GM21515 (cell line): ENCODE results near the gene PLA2G5.

ENCODE experiments used
- ATAC-seq: cut with Tn5 transposase; IDR thresholded peaks from one replicate; pipeline ENCODE4 v1.9.1; 2021; ENCODE audit not compliant: unreplicated experiment

Gene PLA2G5

DNA sequence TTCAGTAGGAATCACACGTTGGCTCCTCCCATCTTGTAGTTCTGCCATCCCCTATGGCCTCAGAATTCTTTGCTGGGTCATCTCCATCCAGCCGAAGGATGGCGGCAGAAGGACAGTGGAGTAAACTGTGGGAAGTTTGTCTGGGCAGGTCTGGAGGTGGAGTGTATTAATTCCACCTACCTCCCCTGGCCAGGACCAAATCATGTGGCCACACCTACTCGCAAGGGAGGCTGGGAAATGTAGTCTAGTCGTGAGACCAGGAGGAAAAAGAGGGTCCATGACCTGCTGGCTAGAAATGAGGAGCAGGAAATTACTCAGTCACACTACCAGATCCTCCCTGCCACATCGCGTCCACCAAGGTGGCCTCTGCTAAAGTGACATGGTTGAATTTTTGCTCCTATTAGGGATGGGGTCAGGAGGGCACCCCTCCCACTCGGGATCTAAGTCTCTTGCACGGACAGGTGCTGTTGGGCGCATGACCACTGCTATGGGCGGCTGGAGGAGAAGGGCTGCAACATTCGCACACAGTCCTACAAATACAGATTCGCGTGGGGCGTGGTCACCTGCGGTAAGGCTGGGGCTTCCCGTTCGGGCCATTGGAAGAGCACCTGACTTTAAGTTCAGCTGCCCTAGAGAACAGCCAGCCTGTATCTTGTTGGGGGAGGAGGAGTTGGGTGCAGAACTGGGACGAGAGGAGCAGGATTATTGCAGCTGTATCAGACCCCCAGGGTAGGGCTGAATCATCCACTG, 19.5 kb downstream of the PLA2G5 start:
- no peak for ATAC-seq

DNA sequence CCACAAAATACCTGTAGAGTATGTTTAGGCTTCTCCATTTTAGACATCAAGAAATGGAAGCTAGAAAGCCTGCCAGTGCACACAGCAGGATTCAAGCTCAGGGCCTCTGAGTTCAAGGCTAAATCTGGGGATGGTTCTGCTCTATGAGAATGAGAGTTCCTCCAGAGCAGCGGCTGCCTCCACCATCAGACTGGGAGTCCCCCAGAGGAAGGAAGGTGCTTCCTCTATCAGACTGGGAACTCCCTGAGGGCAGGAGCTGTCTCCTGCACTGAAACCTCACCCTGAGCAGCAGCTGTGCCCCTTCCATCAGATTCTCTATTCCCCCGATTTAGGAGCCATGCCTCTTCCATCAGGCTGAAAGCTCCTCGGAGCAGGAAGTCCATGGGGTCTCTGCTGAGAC, 20.1 kb downstream of the PLA2G5 start:
- ATAC-seq: no peak

DNA sequence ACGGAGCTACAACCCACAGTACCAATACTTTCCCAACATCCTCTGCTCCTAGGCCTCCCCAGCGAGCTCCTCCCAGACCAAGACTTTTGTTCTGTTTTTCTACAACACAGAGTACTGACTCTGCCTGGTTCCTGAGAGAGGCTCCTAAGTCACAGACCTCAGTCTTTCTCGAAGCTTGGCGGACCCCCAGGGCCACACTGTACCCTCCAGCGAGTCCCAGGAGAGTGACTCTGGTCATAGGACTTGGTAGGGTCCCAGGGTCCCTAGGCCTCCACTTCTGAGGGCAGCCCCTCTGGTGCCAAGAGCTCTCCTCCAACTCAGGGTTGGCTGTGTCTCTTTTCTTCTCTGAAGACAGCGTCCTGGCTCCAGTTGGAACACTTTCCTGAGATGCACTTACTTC, 20.6 kb downstream of the PLA2G5 start:
- no peak for ATAC-seq

DNA sequence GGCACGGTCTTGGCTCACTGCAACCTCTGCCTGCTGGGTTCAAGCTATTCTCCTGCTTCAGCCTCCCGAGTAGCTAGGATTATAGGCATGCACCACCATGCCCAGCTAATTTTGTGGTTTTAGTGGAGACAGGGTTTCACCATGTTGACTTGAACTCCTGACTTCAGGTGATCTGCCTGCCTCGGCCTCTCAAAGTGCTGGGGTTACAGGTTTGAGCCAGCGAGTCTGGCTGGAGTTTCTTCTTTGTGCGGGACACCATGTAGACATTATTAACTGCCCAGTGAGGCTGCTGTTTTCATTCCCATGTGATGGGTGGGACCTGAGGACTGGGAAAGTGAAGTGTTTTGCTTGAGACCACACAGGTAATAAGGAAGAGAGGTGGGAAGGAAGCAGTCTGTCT, 23.3 kb downstream of the PLA2G5 start:
- no peak for ATAC-seq

DNA sequence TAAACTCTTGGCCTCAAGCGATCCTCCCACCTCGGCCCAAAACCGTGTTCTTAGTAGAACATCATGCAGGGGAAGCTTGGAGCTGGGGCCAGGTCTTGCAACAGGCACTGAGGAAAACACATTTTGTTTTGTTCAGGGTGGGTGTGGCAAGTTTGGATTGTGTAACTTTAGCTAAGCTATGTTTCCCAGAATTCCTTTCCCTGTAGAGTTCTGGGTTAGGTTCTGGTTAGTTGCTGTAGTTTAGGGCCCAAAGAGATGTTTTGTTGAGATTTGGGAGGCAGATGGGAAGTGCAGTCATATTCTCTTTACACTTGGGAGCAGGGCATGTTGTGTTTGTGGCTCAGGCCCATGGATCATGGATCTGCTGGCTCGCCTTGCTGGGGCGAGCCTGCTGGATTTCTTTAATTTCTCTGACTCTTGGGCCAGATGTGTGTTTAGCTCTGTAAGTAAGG, 24.0 kb downstream of the PLA2G5 start:
- ATAC-seq: no peak

DNA sequence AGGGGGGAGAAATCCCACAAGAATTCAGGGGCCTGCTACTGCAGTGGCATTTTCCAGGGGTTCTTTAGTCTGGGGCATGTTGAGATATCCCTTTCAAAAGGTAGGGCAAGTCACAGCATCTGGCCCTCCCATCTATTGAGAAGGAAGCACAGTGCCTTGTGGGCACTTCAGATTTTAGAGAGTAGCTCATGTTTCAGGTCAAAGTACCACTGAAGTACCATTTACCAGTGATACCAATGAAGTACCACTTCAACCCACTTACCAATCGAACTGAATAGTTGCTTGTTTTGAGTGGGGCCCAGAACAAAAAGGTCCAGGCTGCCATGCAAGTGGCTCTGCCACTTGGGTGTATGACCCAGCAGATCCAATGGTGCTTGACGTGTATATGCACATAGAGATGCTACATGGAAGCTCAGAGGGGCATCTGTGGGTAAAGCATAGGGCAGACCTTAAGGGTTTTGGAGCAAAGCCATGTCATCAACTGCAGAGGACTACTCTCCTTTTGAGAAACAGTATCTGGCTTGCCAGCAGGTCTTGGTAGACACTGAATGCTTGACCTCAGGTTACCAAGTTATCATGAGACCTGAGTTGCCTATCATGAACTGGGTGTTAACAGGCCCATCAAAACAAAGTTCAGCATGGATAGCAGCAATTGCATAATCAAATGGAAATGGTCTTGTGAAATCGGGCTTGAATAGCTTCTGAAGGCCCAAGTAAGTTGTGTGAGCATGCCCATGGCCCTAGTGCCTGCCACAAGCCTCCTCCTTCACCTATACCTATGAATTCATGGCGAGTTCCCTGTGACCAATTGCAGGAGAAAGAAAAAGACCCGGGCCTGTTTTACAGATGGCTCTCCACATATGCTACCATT, 25.8 kb downstream of the PLA2G5 start:
- no peak for ATAC-seq

DNA sequence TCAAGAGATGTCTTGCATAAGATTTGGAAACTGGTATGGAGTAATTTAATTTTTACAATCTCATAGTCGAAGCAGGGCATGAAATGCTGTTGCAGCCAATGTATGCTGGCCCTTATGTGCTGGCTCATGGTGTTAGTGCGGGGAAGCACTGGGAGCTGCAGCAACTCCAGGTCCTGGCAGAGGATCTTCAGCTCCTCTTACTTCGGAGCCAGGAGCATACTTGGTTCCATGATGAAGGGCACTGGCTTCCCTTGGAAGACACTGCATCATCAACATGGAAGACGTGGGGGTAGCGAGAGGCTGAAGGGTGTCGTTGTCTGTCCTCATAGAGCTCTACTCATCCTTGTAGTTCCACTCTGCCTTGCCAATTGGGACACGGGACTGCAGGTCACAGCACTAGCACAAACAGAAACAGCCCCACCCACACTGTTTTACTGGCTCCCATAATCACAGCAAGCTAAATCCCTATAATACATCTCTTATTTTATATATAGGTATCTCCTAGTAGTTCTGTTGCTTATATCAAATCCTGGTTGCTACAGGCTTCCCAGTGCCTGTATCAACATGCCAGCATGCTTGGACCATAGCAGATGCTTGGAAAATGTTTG, 26.9 kb downstream of the PLA2G5 start:
- no peak for ATAC-seq

DNA sequence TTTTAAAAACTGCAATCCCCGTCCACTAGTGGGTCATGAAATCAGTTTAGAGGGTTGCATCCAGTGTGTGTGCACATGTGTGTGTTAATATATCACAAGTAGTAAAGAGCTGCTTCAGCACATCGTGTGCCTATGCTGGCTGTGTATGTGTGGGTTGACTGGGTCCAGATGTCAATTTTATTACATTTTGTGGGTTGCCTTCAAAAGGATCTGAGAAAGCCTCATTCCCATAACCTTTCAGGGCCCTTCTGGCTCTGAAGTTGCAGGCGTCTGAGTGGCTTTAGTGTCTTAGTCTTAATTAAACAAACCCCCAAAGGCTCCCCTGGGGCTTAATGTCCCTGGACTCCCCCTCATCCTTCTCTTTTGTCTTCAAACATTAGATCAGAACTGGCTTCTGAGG, 29.5 kb downstream of the PLA2G5 start:
- no peak for ATAC-seq

DNA sequence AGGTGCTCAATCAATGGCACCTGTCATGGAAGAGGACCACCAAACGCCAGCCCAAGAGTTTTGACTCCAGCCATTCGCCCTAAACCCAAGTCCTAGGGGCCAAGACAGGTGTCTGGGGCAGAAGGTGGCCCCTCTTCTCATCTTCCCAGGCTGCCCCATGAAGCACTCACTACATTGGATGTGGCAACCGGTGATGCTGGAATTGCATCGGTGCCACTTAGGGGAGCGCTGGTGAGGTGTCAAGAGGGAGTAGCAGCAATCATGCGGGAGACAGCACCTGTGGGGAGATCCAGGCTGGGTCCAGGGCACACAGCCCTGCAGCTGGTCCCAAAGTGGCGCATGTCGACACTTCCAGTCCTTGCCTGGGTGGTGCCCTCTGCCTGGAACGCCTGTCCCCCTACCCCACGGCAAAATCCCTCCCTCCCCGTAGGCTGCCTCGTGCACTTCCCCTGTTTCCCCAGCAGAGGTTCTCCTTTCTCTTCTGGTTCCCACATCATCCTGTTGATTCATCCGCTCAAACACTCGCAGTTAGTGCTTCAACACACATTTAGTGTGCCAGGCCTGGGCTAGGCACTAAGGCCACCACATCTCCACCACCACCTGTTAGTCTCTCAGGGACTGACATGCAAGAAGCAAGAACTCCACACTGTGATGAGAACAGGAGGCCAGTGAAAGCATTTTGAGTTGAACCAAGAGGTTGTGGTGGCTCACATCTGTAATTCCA, 30.8 kb downstream of the PLA2G5 start:
- ATAC-seq: no peak

DNA sequence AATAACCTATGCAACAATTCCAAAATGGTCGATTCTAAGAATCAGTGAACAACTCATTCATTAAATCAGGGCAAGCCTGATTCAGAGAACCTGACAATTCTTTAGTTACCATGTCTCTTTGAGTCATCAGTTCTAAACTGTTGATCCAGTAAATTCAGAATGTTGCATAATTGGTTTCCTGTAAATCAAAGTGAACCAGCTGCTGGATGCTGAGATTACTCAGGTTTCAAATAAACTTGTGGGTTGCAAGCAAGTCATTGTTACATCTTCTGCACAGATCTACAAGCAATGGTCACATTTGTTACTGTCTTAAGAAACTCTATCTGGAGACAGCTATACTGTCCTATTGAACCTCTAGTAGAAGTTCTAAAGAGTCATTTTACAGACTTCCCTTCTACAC, 32.9 kb downstream of the PLA2G5 start:
- ATAC-seq: no peak

DNA sequence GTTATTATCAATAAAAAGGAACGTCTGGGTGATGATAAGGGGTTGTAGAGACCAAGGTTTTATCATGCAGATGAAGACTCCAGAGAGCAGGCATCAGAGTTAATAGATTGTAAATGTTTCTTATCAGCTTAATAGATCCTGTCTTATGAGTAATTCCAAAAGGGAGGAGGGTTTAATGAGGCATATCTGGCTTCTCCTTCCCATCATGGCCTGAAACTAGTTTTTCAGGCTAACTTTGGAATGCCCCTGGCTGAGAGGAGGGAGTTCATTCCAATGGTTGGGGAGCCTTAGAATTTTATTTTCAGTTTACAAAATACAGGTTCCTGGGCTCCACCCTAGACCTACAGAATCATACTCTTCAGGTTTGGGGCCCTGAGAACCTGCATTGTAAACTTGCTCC, 35.9 kb downstream of the PLA2G5 start:
- ATAC-seq: no peak

DNA sequence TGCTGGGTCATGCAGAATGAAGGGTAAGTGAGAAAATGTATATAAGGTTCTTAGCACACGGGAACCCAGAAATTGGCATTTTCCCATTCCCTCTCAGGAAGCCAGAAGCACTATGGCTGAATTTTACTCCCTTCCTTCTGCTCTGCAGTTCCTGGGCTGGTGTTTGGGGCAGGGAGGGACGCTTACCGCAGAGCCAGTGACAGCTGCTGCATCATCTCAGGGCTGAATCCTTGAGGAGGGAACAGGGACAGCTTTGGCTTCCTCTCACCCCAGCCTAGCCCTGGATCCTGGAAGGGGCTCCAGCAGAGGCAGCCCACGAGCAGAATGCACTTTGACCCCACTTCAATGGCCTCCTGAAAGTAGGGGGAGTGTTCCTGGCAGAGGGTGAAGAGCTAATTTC, 37.4 kb downstream of the PLA2G5 start:
- ATAC-seq: no peak

DNA sequence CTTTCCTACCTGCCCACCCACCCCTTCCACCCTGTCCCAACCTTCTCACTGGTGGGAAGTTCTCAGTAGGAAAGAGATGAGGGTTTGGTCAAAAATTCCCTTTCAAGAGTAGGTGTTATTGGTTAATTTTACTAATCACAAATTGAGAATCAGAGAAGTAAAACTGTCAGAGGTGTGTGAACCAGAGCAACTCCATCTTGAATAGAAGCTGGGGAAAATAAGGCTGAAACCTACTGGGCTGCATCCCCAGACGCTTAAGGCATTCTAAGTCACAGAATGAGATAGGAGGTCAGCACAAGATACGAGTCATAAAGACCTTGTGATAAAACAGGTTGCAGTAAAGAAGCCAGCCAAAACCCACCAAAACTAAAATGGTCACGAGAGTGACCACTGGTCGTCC, 37.8 kb downstream of the PLA2G5 start:
- ATAC-seq: no peak

DNA sequence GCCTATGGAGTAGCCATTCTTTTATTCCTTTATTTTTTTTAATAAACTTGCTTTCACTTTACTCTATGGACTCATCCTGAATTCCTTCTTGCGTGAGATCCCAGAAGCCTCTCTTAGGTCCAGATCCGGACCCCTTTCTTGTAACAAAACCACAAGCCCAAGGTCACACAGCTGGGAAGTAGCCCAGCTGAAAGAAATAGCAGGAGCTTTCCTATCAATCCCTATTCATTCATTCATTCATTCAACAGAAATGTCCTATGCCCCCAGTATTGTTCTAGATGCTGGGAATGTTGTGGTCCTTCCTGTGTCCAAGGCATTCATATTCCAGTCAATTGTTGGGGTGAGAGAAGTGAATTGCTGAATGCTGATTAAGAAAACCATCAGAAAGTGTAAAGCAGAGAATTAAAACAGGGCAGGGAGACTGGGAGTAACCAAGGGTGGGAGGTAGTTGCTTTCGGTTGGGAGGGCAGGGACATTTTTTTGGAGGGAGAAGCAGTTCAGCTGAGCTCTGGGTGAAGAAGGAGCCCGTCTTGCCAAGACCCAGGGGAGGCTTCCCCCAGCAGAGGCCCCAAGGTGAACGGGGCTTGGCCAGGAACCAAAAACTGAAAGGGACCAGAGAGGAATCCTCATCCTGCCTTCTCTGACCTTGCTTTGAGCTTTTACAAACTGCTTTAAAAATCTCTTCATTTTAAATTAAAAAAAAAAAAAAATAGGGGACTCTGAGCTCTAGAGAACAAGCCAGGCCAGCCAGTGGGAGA, 38.6 kb downstream of the PLA2G5 start:
- no peak for ATAC-seq

DNA sequence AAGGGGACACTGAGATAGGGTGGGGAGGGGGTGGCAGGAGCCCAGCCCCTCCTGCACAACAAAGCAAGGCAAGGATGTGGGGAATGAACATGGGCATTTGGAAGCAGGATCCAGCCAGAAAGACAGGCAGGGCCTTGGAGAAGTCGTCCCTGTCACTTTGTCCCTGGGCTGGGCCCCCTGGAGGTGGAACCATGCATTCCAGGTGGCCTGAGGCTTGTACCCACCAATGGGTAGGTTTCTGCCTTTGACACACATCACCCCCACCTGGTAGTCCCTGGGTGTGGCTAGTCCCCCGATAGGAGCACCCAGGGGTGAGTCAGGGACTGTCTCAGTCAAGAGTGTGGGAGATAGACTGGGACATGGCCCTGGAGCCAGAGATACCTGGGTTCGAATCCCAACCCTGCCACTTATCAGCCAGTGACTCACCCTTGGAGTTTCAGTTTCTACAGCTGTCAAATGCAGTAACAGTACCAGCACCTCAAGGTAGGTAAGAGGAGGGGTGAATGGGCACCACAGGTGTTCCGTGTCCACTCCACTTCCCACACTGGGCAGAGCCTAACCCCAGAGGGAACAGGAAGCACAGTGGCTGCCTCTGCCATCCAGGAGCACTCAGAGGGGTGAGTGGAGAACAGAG, 39.3 kb downstream of the PLA2G5 start:
- ATAC-seq: no peak

DNA sequence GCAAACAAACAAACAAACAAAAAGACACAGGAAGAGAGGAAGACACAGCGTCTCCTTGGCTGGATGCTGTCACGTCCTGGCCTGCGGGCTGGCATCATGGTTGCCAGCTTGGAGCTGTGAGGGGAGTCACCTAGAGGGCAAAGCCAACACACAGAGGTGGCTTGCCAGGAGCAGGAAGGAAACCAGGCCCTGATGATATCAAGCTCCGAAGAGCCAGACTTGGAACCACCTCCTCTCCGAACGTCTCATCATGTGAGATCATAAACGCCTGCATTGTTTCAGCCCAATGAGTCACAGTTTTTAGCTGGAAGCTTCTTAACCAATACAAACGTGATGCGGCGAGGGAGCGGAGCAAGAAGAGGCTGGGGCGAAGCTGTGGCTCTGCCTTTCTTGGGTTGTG, 40.7 kb downstream of the PLA2G5 start:
- no peak for ATAC-seq

DNA sequence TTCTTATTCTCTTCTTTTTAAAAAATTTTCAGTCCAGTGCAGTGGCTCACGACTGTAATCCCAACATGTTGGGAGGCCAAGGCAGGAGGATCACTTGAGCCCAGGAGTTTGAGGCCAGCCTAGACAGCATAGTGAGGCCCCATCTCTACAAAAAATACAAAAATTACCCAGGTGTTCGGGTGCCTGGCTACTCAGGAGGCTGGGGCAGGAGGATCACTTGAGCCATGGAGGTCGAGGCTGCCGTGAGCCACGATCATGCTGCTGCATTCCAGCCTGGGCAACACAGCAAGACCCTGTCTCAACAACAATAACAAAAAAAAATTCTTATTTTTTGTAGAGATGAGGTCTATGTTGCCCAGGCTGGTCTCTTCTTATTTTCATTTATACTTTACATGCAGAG, 41.5 kb downstream of the PLA2G5 start:
- no peak for ATAC-seq

DNA sequence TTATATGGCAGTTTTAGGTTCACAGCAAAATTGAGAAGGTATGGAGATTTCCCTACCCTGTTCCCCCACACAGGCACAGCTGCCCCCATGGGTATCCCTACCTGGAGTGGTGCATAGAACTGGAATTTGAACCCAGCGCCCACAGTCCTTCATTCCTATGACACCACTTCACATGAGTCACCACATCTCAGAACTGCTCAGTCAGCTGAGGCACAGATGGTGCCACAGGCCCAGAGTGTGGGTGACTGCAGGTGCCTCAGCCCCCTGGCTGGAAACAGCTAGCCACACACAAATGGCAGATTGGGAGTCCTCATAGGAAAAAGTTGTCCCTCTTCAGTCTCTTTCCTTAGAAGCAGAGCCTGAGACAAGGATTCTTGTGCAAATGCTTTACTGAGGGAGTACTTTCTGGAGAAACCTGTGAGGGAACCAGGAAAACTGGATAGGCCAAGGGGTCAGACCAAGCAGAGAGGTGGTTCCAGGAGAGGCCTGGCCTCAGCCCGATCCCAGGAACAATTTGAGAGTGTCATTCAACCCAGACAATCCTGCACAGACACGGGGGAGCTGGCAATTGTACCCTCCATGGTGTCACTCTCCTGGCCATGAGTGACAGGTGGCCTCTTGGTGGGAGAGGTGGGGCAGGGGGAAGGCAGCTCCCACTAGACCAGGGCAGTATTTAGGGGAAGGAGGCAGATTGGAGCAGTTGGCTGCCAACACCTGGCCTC, 42.4 kb downstream of the PLA2G5 start:
- ATAC-seq: no peak

DNA sequence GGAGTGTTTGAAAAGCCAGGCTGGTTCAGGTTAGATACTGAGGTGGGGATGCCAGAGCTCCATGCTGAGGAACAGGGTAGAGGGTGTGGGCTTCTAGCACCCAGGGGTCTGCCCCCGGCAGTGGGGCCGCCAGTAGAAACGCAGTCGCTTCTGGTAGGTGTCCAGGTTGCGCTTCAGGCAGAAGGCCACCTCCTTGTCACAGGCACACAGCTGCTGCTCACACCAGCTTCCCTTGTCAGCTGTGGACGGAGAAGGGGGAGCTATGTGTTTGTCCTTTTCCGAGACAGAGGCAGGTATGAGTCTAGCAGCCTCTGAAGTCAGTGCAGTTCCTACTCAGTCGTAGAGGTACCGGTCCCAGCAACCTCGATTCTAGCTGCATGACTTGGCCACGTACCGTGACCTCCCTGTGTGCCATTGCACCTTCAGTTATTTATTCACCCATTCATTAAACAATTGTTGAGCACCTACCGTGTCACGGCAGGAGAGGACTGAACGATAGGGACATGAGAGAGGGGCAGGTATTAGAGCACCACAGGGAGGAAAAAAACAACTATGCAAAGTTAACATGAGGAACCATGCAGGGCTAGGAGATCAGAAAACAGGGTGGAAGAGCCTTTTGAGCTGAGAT, 44.1 kb downstream of the PLA2G5 start:
- no peak for ATAC-seq
